ENCODE results near the gene CCDC92B.
"Not testable (repeated sequence)": the region's sequence is repeated elsewhere in the genome, so short reads cannot be mapped to it uniquely, and the experiment has no call there.

The CCDC92B gene

DNA sequence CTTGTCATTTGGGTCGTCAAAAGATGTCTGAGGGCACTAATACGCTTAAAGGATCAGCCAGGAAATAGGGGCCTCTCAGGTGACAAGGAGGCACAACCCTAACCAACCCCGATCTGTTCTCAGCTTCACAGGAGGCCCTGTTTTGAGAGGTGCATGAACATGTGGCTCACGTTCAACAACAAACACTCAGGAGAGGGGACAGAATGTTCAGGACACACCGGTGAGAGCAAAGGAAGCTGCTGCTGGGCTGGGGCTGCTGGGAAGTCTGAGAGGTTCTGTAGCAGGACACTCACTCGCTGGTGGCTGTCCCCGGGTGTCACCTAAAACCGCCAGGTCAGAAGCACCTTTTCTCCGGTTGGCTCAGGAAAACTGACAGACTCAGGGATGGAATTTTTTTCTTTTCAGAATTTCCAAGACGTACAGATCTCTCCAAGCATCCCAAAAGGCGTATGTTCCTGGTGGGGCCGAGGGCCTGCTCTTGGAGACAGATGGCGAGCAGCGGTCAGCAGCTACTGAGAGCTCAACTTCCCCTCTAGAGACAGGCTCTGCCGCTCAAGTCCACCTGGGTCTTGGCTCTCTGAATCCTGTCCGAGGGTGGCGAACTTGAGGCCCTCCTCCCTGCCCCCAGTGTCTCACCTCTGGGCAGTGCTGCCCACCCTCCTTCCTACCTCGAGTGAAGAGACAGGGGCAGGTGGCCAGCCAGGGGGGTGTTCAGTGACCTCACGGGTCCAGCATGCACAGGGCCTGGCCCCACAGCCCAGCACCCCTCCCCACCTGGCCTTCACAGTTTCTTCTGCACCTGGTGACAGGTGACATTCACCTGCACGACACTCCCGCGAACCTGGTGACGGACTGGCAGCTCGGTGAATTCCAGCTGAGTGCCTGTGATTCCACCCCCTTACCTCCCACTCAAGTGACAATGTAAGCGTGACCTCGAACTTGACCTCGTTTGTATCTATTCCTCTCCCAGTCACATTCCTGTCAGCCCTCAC lies 60.8 kb downstream of the CCDC92B start:
- no peak for DNase-seq

DNA sequence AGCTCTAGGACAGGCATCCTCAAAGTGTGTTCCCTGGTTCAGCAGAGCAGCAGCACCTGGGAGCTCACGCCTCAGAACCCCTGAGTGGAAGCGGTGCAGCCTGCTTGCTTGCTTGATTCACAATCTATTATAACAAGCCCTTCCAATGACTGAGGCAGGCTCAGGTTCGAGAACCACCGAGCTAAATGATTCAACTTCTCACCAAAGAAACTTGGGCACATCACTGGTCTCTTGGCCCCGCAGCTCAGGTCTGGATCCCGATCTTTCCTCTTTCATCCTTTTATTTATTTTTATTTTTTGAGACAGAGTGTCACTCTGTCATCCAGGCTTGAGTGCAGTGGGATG lies 62.4 kb downstream of the CCDC92B start:
- no peak for DNase-seq

DNA sequence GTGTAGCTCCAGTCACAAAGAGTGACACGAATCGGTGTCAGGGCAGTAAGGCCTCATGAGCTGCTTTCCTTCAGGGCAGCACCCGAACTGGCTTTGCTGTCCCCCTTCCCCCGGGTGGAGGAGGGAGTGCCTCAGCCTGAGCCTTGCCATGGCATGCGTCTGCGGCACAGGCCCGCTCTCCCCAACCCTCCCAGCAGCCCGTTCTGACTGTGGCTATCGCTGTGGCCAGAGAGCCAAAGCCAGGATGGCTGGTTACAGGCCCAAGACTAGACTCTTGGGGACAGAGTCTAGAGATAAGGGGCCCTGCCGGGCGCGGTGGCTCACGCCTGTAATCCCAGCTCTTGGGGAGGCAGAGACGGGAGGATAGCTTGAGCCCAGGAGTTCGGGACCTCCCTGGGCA lies 63.8 kb downstream of the CCDC92B start:
- no peak for DNase-seq

DNA sequence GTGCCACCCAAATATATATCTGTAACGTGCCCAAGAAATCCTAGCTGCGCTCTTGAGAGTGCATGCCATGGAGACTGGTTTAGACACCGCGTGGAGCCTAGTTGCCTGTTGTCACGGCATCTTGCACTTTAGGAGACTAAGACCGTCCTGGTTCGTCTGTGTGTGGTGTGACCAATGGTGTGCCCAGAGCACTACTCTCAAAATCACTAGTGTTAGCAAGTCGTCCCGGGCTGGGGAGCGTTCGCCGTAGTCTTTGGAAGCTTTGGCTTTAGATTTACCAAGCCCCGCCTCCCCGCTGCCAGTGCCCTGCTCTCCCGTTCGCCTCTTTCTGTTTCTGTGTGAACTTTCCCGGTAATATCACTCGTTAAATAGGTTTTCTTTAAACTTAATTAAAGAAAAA lies 64.9 kb downstream of the CCDC92B start:
- DNase-seq, result no peak

DNA sequence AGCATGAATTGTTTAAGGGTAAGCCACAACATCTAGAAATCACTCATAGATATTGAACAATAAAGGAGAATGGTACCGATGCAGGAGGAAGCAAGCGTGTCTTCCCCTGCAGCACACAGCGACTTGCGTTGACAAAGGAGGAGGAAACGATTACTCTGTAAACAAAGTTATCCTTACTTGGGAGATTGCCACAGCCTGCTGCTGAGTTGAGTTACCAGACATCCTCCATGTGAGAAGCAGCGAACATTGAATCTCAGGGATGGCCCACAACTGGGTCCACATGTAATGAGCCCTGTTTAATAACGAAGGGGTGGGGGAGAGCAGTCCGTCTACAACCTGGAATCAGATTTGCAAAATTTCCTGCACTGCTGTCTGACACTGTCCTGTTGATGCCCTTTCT lies 65.5 kb downstream of the CCDC92B start:
- DNase-seq, result no peak

DNA sequence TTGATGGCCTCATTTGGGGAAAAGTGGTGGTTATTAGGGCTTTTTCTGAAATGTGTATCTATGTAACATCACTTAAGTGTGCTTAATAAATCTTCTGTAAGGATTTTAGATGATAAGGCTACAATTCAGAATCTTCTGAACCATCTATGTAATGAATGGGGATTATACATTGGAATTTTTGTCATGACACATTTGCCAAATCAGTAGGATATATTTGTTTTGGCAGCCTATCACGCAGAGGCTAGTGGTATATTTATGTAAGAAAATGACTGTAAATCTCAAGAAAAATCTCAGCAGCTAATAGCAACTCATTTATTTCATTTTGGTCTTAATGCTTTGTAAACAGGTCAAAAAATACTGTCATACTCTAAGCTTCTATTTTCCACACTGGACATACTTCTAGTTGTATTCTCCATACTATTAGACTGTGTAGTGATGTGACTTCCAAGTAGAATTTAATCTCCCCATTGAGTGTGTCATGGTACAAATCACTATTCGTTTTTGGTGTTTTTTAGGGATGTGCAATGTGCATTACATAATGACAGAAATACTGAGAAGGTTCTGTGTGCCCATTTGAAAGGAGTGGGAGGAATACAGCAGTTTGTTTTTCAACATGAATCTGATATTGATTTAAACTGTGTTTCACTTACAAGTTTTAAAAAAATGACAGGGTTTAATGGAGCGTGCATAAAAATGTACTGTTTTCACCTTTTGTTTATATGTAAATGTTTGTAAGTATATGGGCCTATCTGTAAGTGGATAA lies 67.1 kb downstream of the CCDC92B start:
- no peak for DNase-seq

DNA sequence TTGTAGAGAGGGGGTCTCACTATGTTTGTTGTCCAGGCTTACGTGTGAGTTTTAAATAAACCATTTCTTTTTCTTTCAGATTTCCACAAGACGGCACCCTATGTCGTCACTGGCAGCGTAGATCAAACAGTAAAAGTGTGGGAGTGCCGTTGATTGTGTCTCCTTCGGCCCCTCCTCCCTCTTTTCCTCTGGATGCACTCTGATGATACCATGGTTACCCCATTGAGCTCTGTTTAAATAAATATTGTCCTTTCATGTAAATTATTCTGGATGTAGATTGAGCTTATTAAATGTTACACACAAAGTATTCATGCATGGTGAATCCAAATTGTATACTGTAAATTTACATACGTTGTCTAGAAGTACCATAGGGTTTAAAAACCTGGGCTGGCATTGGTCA lies 67.8 kb downstream of the CCDC92B start:
- DNase-seq, result no peak

DNA sequence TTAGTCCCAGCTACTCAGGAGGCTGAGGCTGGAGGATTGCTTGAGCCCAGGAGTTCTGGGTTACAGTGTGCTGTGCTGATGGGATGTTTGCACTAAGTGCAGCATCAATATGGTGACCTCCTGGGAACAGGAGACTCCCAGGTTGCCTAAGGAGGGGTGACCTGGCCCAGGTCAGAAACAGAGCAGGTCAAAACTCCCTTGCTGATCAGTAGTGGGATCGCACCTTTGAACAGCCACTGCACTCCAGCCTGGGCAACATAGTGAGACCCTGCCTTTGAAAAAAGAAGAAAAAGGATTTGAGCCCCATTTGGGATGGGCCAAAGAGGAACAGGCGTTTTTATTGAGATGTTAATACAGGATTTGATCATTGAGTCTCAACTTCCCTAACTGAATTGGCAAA lies 68.5 kb downstream of the CCDC92B start:
- no peak for DNase-seq

DNA sequence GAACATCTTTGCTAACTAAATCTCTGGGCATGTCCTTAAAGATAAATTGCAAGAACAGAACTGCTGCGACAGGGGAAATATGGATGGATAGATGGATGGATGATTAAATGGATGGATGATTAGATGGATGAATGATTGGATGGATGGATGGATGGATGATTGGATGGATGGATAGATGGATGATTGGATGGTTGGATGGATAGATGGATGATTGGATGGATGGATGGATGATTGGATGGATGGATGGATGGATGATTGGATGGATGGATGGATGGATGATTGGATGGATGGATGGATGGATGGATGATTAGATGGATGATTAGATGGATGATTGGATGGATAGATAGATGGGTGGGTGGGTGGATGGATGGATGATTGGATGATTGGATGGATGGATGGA lies 70.2 kb downstream of the CCDC92B start:
- not testable (repeated sequence) for DNase-seq

Data from SIG-M5 (cell line).